Tibial nerve (tissue), 4 donors: ENCODE measurements around the gene ZNF804B.

ENCODE experiments used
- CTCF ChIP-seq, 5 experiments: fragments of 200-600 bp in 3 of 5; fragments of 450-650 bp in 2 of 5; sonication (generic) in 3 of 5; IDR thresholded peaks; one replicate each; pipeline ENCODE4 v1.5.1; 2016 to 2019; ENCODE audit warnings: antibody characterized with exemption in 5 of 5, mild to moderate bottlenecking in 3 of 5, moderate library complexity in 2 of 5
- EP300 ChIP-seq, 2 donors: sonication (generic); formaldehyde crosslinking; IDR thresholded peaks; one replicate each; pipeline ENCODE4 v1.6.1; 2017; ENCODE audit warnings: antibody characterized with exemption in 2 of 2, mild to moderate bottlenecking in 1 of 2
- POLR2A ChIP-seq, 2 donors: fragments of 450-650 bp; IDR thresholded peaks; one replicate each; pipeline ENCODE4 v1.6.1; 2017; ENCODE audit warnings: antibody characterized with exemption in 2 of 2, mild to moderate bottlenecking in 2 of 2, moderate library complexity in 2 of 2

DNA sequence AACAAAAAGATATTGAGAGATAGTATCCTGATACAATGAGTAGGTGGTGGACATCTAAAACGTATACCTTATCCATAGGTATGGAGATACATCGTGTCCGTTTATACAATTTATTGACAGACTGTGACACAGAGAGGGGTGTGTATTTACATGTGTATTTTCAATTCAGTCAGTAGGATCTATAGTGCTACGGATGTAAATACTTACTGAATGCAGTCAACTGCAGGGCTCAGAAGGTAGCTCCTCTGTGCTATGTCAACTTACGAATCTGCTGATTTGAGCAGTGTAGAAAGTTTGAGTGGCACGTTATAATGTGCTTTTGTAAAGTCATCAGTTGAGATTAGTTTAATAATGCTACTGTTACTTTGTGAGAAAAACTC, 626 bp downstream of the ZNF804B start:
- no peak for TF ChIP-seq POLR2A (IDR thresholded peaks at IDR 0.05)
- no peak for TF ChIP-seq CTCF (IDR thresholded peaks at IDR 0.05)
- TF ChIP-seq EP300 (IDR thresholded peaks at IDR 0.05) = no peak
